ENCODE measurements around the gene YPEL3.
"Not testable (repeated sequence)": the region's sequence is repeated elsewhere in the genome, so short reads cannot be mapped to it uniquely, and the experiment has no call there.

The YPEL3 gene

GRCh38 chr16:30116291-30117207 lies 20.5 kb upstream of the YPEL3 start:
- no peak for DNase-seq

GRCh38 chr16:30115238-30115637 lies 19.2 kb upstream of the YPEL3 start:
- peak in 2 of 5 experiments; percentile 43 to 45 for DNase-seq

GRCh38 chr16:30114833-30115232 lies 18.8 kb upstream of the YPEL3 start:
- not testable (repeated sequence) for DNase-seq

GRCh38 chr16:30114411-30114810 lies 18.4 kb upstream of the YPEL3 start:
- DNase-seq = no peak

GRCh38 chr16:30113711-30114333 lies 17.8 kb upstream of the YPEL3 start:
- DNase-seq = no peak

- DNase-seq = no peak
Observed at GRCh38 chr16:30113031-30113710, 17.2 kb upstream of the YPEL3 start, which contains the start of gene GDPD3. TSS of gene GDPD3 (minus strand) at chr16:30113537. CDS start at chr16:30113478, 59 bp downstream.

GRCh38 chr16:30112197-30113030 lies 16.4 kb upstream of the YPEL3 start:
- DNase-seq = peak in 4 of 5 experiments; percentile 35 to 77 (median 50)

GRCh38 chr16:30110661-30111060 lies 14.6 kb upstream of the YPEL3 start:
- no peak for DNase-seq

GRCh38 chr16:30108059-30108850 lies 12.2 kb upstream of the YPEL3 start:
- DNase-seq = no peak

- no peak for DNase-seq
Observed at GRCh38 chr16:30104492-30104891, 8.5 kb upstream of the YPEL3 start.

- no peak for DNase-seq
Observed at GRCh38 chr16:30104090-30104489, 8.1 kb upstream of the YPEL3 start.

GRCh38 chr16:30096862-30097563 lies 1.0 kb upstream of the YPEL3 start:
- peak in 2 of 5 experiments; percentile 9 to 51 for DNase-seq

- DNase-seq = no peak
Observed at GRCh38 chr16:30095166-30096078, 591 bp downstream of the YPEL3 start.

- DNase-seq = no peak
Observed at GRCh38 chr16:30094541-30095165, 1.4 kb downstream of the YPEL3 start.

GRCh38 chr16:30092373-30093010 lies 3.5 kb downstream of the YPEL3 start:
- peak; percentile 34 to 85 (median 57) for DNase-seq

- peak; percentile 87 to 95 (median 90) for DNase-seq
Observed at GRCh38 chr16:30091474-30092372, 4.3 kb downstream of the YPEL3 start, which contains the start of gene TBX6. TSS of gene TBX6 (minus strand) at chr16:30091924. CDS start at chr16:30091193, 731 bp downstream.

- no peak for DNase-seq
Observed at GRCh38 chr16:30090610-30091331, 5.2 kb downstream of the YPEL3 start.
